ENCODE measurements around the gene GANAB.

DNA sequence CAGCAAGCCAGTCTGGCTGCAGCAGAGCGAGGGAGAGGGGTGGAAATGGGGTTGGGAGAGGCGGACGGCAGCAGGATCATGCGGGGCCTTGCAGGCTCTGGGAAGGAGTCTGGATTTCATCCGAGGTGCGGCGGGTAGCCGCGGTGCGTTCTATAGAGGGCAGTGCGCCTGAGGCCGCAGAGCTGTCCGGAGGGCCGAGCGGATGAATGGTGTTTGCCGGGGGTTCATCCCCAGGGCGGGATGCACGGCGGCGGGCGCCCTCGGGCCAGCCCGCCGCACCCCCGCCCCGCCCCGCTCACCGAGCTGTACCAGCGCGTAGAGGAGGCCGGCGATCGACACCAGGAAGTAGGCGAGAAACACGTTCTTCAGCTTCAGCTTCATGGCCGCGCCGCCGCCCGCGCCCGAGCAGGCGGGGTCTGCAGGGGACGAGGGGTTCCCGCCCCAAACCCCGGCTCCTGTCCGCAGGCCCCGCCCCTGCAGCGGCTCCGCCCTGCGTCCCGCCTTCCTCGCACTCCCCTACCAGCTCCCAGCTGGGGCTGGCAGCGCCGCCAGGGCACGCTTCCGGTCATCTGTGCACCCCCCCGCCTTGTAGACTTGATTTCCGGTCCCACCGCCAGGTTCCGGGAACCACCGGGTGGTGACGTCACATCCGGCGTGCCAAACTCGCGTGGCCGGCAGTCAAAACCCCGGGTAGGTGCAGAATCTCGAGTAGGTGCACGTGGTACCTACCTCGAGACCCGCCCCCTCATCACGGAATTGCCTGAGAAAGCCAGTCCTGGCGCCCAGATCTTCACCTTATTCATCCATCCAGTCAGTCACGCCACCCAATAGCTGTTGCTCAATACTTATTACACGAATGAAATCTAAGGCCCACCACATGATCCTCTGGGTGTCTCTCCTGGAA is 24.6 kb downstream of the GANAB start, which contains the start of gene B3GAT3:
- TF ChIP-seq, protein P1, sequence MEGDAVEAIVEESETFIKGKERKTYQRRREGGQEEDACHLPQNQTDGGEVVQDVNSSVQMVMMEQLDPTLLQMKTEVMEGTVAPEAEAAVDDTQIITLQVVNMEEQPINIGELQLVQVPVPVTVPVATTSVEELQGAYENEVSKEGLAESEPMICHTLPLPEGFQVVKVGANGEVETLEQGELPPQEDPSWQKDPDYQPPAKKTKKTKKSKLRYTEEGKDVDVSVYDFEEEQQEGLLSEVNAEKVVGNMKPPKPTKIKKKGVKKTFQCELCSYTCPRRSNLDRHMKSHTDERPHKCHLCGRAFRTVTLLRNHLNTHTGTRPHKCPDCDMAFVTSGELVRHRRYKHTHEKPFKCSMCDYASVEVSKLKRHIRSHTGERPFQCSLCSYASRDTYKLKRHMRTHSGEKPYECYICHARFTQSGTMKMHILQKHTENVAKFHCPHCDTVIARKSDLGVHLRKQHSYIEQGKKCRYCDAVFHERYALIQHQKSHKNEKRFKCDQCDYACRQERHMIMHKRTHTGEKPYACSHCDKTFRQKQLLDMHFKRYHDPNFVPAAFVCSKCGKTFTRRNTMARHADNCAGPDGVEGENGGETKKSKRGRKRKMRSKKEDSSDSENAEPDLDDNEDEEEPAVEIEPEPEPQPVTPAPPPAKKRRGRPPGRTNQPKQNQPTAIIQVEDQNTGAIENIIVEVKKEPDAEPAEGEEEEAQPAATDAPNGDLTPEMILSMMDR (conservative IDR thresholded peaks at IDR 0.05 in 1 of 2, IDR thresholded peaks at IDR 0.05 in 1 of 2; ENCODE audit: low read depth in 1 of 2, low read length in 2 of 2): no peak
- TF ChIP-seq EZH2 (IDR thresholded peaks at IDR 0.05; ENCODE audit: low read length, missing control alignments): no peak

Data from fibroblast of lung (primary cell).